Measurements from ENCODE around the gene CELF2.

DNA sequence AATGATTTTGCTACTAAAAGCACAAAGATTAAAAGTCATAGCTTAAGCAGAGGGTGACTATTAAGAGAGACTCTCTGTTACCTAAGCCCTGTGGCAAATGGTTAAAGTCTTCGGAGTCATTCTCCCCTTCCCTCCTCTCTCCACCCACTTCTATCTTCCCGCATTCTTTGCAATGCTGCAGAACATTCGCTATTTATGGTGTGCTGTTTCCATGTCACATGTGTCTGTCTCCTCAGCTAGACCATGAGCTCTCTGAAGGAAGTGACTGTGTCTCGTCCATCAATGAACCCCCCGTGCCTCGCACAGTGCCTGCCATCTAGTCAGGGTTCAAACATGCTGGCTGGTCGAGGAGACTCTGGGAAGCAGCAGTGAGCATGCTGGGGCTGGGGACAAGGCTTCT is 321.3 kb downstream of the CELF2 start:
- no peak for TF ChIP-seq EZH2 (IDR thresholded peaks at IDR 0.05; ENCODE audit: borderline replicate concordance, low read depth, low read length, severe bottlenecking)
- TF ChIP-seq, protein P1, sequence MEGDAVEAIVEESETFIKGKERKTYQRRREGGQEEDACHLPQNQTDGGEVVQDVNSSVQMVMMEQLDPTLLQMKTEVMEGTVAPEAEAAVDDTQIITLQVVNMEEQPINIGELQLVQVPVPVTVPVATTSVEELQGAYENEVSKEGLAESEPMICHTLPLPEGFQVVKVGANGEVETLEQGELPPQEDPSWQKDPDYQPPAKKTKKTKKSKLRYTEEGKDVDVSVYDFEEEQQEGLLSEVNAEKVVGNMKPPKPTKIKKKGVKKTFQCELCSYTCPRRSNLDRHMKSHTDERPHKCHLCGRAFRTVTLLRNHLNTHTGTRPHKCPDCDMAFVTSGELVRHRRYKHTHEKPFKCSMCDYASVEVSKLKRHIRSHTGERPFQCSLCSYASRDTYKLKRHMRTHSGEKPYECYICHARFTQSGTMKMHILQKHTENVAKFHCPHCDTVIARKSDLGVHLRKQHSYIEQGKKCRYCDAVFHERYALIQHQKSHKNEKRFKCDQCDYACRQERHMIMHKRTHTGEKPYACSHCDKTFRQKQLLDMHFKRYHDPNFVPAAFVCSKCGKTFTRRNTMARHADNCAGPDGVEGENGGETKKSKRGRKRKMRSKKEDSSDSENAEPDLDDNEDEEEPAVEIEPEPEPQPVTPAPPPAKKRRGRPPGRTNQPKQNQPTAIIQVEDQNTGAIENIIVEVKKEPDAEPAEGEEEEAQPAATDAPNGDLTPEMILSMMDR (IDR thresholded peaks at IDR 0.05; ENCODE audit: borderline replicate concordance, extremely low read depth, low read length, poor library complexity, severe bottlenecking), result no peak

Measured in DND-41 (cell line).